K562 (cell line): ENCODE measurements around the gene LAMTOR4. TPM values are rescaled to one million over a fixed set of nuclear protein-coding genes. Genes with fewer than 3 reads are reported as not detected.

Experiments used
- BACH1 ChIP-seq: fragments of 200-800 bp; sonication (Bioruptor generic); IDR thresholded peaks from 2 replicates; pipeline ENCODE4 v1.6.1; 2016; ENCODE audit warnings: missing genetic modification characterization, missing compliant biosample characterization
- CEBPB ChIP-seq: fragments of 450-650 bp; IDR thresholded peaks from 2 replicates; pipeline ENCODE4 v1.6.1; 2016; ENCODE audit warnings: missing genetic modification characterization, missing compliant biosample characterization
- HLTF ChIP-seq: fragments of 450-650 bp; IDR thresholded peaks from 2 replicates; pipeline ENCODE4 v1.6.1; 2016
- KDM5B ChIP-seq: fragments of 200-600 bp; sonication (generic); IDR thresholded peaks from 2 replicates; pipeline ENCODE4 v1.6.1; 2012; ENCODE audit warnings: low read depth, mild to moderate bottlenecking, moderate library complexity, low read length, control low read depth, inconsistent platforms; ENCODE audit not compliant: insufficient replicate concordance
- MECOM ChIP-seq: fragments of 250-450 bp; sonication (Bioruptor Pico); IDR thresholded peaks from 2 replicates; pipeline ENCODE4 v1.8.0; 2022; ENCODE audit warnings: inconsistent platforms
- PML ChIP-seq: IDR thresholded peaks from 2 replicates; pipeline ENCODE4 v1.6.1; 2012; ENCODE audit warnings: low read length, inconsistent platforms
- SMARCC2 ChIP-seq: fragments of 450-650 bp; IDR thresholded peaks from 2 replicates; pipeline ENCODE4 v1.6.1; 2017; ENCODE audit warnings: antibody characterized with exemption, moderate library complexity, mild to moderate bottlenecking, low read depth
- ZC3H8 ChIP-seq: fragments of 450-650 bp; IDR thresholded peaks from 2 replicates; pipeline ENCODE4 v1.6.1; 2017
- ZNF140 ChIP-seq: fragments of 250-450 bp; sonication (Bioruptor Pico); IDR thresholded peaks from 2 replicates; pipeline ENCODE4 v1.8.0; 2021; ENCODE audit warnings: moderate library complexity, mild to moderate bottlenecking, inconsistent platforms
- ZNF165 ChIP-seq: fragments of 250-450 bp; sonication (Bioruptor Pico); IDR thresholded peaks from 2 replicates; pipeline ENCODE4 v1.4.0; 2020; ENCODE audit warnings: borderline replicate concordance
- ZNF280A ChIP-seq: fragments of 450-650 bp; IDR thresholded peaks from 2 replicates; pipeline ENCODE4 v1.6.1; 2018; ENCODE audit warnings: mild to moderate bottlenecking, low read depth; ENCODE audit not compliant: partially characterized antibody
- ZNF551 ChIP-seq: fragments of 250-450 bp; sonication (Bioruptor Pico); IDR thresholded peaks from 2 replicates; pipeline ENCODE4 v1.5.0; 2021; ENCODE audit warnings: mild to moderate bottlenecking, moderate library complexity
- ZNF707 ChIP-seq: fragments of 250-450 bp; sonication (Bioruptor Pico); conservative IDR thresholded peaks from 2 replicates; pipeline ENCODE4 v1.8.0; 2022; ENCODE audit warnings: inconsistent platforms, mild to moderate bottlenecking, moderate library complexity
- polyA plus RNA-seq, 8 experiments: library from polyadenylated mRNA; depleted of rRNA in 4 of 8; stranded (reverse) in 5 of 8; unstranded in 3 of 8; fragments of >200 nt; fragmentation: Nextera tagmentation in 2 of 8; fragmentation: Illumina TruSeq in 1 of 8; extraction: Ambion mirVana in 2 of 8; extraction: Trizol in 1 of 8; gene quantifications; 2 replicates each; pipeline versions ENCODE4 v1.2.1 to v1.2.3, GENCODE V29; 2011 to 2014; ENCODE audit warnings: inconsistent platforms in 1 of 8, missing spikeins in 1 of 8
- total RNA-seq, 7 experiments: library from RNA; depleted of rRNA in 6 of 7; stranded (reverse); fragments of >200 nt in 6 of 7; fragmentation: Illumina TruSeq in 2 of 7; extraction: Trizol in 2 of 7; gene quantifications; 2 replicates each; pipeline versions ENCODE4 v1.2.1 to v1.2.3, GENCODE V29; 2011 to 2021; ENCODE audit warnings: low replicate concordance in 1 of 7
- TF ChIP-seq, protein P1 (sequence below): fragments of 200-600 bp; sonication (generic); IDR thresholded peaks from one replicate; pipeline ENCODE4 v1.6.1; 2012; ENCODE audit warnings: mild to moderate bottlenecking, low read depth, low read length, inconsistent platforms

The LAMTOR4 gene
- total and polyA plus RNA-seq, 9 of the 15 experiments (the other 6 are each of a cell fraction or from before 2014, with no cell fraction given), result 79.6 to 314 (median 195) TPM

DNA sequence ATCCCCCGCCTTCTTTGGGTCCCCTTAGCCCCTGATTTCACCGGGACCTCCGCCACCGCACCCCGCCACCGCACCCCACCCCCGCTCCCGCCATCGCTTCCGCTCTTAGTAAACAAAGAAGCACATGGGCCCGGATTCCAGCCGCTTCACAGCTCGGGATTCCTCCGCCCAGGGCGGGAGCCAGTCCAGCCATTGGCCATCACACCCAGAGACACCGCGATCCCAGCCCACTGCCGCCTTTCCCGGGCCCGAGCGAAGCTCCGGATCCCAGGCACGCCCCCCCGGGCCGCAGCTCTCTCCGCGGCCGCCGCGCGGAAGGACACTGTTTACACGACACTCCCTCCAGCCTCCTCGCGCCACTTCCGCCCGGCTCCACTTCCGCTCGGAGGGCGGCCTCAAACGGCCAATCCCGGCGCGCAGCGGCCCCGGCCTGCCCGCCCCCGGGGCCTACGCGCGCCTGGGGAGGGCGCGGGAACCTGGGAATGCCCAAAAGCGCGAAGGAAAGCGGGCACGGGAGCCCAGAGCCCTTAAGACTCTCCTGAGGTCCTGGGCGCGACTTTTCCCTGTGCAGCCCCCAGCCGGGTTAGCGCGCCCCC, 48.2 kb upstream of the LAMTOR4 start (continued):
- TF ChIP-seq, protein P1, sequence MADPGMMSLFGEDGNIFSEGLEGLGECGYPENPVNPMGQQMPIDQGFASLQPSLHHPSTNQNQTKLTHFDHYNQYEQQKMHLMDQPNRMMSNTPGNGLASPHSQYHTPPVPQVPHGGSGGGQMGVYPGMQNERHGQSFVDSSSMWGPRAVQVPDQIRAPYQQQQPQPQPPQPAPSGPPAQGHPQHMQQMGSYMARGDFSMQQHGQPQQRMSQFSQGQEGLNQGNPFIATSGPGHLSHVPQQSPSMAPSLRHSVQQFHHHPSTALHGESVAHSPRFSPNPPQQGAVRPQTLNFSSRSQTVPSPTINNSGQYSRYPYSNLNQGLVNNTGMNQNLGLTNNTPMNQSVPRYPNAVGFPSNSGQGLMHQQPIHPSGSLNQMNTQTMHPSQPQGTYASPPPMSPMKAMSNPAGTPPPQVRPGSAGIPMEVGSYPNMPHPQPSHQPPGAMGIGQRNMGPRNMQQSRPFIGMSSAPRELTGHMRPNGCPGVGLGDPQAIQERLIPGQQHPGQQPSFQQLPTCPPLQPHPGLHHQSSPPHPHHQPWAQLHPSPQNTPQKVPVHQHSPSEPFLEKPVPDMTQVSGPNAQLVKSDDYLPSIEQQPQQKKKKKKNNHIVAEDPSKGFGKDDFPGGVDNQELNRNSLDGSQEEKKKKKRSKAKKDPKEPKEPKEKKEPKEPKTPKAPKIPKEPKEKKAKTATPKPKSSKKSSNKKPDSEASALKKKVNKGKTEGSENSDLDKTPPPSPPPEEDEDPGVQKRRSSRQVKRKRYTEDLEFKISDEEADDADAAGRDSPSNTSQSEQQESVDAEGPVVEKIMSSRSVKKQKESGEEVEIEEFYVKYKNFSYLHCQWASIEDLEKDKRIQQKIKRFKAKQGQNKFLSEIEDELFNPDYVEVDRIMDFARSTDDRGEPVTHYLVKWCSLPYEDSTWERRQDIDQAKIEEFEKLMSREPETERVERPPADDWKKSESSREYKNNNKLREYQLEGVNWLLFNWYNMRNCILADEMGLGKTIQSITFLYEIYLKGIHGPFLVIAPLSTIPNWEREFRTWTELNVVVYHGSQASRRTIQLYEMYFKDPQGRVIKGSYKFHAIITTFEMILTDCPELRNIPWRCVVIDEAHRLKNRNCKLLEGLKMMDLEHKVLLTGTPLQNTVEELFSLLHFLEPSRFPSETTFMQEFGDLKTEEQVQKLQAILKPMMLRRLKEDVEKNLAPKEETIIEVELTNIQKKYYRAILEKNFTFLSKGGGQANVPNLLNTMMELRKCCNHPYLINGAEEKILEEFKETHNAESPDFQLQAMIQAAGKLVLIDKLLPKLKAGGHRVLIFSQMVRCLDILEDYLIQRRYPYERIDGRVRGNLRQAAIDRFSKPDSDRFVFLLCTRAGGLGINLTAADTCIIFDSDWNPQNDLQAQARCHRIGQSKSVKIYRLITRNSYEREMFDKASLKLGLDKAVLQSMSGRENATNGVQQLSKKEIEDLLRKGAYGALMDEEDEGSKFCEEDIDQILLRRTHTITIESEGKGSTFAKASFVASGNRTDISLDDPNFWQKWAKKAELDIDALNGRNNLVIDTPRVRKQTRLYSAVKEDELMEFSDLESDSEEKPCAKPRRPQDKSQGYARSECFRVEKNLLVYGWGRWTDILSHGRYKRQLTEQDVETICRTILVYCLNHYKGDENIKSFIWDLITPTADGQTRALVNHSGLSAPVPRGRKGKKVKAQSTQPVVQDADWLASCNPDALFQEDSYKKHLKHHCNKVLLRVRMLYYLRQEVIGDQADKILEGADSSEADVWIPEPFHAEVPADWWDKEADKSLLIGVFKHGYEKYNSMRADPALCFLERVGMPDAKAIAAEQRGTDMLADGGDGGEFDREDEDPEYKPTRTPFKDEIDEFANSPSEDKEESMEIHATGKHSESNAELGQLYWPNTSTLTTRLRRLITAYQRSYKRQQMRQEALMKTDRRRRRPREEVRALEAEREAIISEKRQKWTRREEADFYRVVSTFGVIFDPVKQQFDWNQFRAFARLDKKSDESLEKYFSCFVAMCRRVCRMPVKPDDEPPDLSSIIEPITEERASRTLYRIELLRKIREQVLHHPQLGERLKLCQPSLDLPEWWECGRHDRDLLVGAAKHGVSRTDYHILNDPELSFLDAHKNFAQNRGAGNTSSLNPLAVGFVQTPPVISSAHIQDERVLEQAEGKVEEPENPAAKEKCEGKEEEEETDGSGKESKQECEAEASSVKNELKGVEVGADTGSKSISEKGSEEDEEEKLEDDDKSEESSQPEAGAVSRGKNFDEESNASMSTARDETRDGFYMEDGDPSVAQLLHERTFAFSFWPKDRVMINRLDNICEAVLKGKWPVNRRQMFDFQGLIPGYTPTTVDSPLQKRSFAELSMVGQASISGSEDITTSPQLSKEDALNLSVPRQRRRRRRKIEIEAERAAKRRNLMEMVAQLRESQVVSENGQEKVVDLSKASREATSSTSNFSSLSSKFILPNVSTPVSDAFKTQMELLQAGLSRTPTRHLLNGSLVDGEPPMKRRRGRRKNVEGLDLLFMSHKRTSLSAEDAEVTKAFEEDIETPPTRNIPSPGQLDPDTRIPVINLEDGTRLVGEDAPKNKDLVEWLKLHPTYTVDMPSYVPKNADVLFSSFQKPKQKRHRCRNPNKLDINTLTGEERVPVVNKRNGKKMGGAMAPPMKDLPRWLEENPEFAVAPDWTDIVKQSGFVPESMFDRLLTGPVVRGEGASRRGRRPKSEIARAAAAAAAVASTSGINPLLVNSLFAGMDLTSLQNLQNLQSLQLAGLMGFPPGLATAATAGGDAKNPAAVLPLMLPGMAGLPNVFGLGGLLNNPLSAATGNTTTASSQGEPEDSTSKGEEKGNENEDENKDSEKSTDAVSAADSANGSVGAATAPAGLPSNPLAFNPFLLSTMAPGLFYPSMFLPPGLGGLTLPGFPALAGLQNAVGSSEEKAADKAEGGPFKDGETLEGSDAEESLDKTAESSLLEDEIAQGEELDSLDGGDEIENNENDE, result no peak
- TF ChIP-seq ZNF280A (no peak), HLTF (0 out of 2 replicates have a peak, but pooled peaks have one; percentile 19), KDM5B (peak; percentile 39), BACH1 (no peak), ZNF707 (no peak), SMARCC2 (no peak), ZNF140 (no peak), ZNF165 (no peak), ZC3H8 (no peak), MECOM (CRISPR knock-in tag) (no peak), ZNF551 (no peak), PML (no peak), CEBPB (tag) (no peak)
